Hippocampal formation (tissue), 2 donors: ENCODE results near the gene SLC9A9.
"Not testable (repeated sequence)": the region's sequence is repeated elsewhere in the genome, so short reads cannot be mapped to it uniquely, and the experiment has no call there.

Experiments used
- DNase-seq, 2 donors: peaks; one replicate each; lab custom pipeline; 2025; lab: John Stamatoyannopoulos, UW

Gene SLC9A9

DNA sequence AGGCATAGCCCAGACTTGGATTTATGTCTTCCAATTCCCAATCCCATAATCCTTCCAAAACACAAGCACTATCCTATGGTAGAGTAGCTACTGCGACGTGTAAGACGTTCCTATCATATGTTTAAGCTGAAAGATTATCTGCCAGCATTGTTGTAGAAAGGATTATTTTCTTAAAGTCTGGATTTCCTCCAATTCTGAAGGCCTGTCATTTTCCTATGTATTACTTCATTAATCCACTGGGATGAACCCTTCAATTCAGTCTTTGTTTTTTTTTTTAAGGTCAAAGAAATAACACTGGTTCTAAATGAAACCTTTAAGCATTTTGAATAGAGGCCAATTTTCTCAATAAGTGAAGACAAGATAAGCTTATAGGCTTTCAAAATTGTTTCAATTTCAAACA is 289.0 kb downstream of the SLC9A9 start:
- DNase-seq: no peak

DNA sequence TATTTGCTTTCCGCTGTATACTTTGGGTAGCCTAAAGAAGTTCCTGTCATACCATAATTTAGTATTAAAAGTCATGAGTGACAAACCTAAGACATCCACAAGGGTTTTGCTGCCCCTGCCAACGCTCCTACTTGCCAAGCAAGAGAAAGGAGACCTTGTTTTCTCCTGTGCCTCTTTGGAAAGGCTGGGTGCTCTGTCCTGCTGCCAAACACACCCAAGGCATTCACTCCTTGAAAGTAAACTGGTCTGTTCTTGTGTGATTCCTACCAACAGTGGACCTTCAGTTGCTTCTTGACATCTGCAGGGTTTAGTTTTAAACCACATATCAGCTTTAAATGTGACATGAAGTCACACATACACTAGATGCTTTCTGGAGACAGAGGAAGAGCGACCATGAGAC is 295.4 kb downstream of the SLC9A9 start:
- DNase-seq: no peak

DNA sequence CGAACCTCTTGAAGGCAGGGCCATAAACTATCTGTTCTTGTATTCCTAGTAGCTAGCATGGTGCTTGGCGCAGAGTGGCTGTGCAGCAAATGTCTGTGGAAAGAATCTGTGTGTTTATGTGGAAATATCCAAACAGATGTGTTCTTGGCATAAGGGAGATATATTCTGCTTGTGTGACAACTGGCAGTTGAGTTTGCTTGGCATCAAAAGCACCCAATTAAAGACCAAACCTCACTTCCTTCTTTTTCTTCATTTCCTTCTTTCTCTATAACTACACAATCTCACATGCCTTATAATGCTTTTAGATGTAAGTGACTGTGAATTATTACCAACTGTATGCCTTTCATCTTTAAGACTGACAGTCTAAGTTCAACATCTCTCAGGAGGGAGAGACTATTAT is 296.5 kb downstream of the SLC9A9 start:
- DNase-seq: no peak

DNA sequence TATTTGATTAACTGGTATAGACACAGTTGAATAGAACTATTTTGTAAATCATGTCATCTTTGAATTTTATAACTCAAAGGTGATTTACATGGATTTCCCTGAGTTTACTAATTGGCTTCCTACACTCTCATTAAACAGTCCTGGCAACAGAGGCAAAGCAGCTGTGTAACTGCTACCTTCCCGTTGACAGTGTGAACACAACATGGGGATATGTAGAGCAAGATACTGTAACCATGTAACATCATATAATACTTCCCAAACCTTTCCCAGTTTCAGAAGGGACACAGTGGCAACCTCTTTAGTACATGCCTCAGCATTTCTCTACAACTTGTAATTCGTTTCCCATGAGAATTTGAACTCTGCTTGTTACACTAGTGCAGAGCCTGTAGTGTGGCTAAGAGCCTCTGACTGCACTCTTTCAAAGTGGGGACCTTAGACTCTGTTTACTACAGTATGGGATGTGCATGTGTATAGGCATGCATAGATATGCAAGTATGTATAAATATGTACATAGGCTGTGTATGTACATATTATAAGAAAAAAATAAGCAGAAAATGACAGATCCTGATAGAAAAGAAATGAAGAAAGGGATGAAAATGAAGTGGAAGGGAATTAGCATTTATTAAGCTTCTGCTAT is 299.3 kb downstream of the SLC9A9 start:
- DNase-seq: no peak

DNA sequence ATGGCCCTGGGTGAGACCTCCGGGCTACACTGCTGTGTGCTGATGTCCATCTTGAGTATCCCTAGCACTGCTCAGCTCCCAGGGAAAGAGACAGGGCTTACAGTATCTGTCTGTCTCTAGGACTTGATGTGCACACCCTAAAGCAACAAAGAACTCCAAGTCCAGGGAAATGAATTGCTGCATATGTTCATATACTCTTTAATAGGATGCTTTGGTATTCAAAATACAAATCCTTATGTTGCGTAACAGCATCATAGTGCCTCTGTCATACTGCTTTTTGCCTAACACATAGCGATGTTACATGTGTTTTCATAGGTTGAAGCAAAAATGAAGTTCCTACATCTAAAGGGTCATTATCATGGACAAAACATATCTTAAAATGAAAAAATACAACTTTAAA is 299.9 kb downstream of the SLC9A9 start:
- DNase-seq: no peak

DNA sequence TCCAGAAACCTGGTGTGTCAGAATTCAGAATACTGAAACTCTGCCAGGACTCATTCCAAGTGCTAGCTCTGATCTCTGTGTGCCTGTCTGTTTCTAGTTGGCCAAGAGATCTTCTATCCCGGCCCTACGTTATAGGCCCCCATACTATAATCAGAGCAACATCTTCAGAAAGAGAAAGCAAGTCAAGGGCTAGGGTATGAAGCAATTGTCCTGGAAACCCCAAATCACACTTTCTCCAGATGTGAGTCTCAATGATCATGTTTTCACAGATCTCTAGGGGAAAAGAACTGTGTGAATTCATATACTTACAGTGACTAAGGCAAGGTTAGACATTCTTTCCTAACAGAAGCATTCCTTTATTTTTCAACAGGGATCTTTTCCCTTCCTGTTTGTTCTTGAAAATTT is 309.7 kb downstream of the SLC9A9 start:
- DNase-seq: no peak

DNA sequence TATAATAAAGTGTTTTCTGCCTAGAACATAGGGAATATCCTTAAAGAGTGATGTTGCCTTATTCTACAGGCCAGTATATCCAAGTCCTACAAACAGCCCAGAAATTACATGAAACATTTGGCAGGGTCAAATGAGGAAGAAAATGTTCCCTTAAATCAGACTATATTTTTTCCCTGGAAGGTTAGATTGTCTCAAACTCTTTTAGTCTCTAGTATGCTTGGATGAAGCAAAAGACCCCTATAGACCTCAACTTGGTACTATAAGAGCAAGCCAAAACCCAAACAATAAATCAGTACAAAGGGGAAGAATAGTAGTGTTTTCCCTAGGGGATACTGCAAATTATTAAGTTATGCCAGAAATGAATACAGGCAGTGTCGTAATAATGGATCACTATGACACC is 310.2 kb downstream of the SLC9A9 start:
- DNase-seq: no peak

DNA sequence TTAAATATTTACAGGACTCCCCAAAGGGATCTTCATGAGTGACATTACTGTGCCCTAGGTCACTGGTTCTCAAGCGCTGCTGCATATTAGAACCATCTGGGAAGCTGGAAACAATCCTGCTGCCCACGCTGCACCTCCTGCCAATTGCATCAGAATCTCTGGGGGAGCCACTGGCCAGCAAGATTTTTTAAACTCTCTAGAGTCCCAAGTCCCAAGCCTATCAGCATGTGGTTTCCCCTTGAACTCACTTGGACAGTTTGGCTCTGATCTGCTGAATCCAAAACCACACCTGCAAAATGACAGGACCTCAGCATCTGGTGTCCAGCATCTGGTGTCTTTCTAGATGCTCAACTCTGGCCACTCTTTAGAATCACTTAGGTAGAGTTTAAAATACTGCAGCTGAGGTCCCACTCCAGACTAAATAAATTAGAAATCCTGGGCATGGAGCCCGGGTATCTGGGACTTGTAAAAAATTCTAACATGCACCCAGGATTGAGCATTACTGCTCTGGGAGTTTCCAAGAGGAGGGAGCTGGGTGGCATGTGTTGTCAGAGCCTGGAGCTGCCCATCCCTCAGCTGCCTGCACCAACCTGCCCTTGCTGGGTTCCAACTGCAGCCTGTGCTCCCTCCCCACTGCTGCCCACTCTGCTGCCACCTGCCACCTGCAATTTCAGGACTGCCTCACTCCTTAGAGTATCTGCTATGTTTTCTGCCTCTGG is 311.3 kb downstream of the SLC9A9 start:
- no peak for DNase-seq

DNA sequence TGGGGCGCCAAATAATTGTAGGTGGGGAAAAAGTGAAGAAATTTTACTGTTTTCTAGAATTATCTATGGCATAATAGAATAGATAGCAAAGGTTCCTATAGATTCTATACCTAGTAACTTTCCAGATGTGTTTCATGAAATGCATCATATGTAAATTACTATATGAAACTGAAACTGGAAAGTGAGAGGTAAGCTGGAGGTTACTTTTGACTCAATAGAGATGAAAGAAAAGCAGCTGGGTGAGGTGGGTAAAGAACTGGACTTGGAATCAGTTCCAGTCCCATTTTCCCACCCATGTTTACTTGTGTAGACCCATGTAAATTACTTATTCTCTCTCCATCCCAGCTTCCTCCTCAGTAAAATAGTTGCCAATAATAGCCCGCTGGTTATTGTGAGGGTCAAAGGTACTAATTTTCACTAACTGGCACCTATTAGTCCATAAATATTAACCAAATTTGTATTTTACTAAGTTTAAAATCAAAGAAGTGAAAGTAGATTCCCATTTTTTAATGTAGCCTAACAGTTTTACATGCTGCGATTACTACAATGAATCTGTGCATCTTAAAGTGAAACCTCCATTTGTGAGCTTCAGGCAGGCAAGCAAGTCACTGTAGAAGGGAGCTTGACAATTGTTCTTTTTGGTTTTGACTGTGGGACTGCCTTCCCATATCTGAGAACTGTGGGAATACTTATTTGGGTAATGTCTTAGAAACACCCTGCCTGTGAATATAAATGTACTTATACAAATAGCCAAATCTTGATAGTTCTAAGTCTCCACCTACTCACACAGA is 312.1 kb downstream of the SLC9A9 start:
- DNase-seq: no peak

DNA sequence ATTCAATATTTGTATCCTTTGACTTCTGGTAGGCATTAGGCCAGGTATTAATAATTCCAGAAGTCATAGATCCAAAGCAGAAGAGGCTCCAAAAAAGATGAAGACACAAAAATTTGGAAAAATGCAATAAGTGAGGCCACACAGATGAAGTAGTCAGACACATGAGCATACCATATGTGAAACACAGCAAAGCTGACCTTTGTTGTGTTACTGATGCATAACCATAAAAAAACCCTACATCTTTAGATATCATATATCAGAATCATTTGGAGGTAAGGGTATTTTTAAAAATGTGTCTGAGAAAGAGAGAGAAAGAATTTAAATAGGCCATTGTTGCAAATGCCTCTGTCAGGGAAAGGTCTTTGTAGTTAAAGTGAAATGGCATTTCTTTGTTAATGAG is 314.9 kb downstream of the SLC9A9 start:
- DNase-seq: no peak

DNA sequence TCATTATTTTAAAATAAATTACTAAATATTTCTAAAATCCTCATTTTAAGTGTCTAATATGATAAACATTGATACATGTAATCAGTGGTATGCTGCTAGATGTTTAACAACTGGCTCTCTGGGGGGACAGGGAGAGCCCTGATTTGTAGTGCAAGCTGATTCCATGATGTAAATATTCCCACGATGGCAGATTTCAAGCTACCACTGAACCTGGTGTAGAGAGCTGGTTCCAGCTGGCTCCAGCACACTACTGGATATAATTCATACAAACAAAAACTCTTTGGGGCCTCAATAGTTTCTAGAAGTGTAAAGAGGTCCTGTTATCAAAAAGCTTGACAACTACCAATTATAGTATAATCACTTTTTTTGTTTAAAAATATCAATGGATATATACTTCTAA is 316.2 kb downstream of the SLC9A9 start:
- no peak for DNase-seq

DNA sequence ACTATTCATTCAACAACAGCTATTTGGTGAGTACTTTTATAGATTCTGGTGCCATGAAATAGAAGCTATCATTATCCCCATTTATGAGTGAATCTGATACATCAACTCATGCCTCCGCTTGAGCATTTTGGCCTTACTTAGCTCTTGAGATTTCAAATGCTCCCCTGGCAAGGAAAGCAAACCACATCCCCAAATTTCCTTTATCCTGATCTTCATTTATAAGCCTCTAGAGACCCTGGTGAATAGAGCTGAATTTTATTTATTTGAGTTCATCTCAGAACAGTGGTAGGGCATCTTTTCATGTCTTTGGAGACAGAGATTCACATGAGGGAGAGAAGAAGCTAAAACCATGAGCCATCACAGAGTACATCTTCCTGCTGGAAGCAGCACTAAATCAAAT is 317.2 kb downstream of the SLC9A9 start:
- no peak for DNase-seq

DNA sequence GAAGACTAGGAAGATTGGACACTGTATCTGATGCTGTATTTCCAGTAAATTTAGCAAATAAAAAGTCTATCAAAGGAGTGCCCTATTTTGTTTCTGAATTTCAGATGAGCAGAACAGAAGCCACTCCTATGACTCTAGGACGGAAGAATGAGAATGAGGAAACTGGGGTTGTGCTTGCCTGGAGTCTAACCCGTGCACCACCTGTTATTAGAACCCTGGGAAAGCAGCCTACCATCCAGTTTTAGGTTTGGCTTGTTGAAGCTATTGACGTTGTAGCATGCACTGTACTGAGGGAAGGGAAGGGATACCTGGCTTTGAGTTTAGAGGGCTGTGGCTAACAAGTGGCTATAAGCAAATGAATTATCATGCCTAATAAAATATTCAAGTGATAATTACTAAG is 318.5 kb downstream of the SLC9A9 start:
- no peak for DNase-seq

DNA sequence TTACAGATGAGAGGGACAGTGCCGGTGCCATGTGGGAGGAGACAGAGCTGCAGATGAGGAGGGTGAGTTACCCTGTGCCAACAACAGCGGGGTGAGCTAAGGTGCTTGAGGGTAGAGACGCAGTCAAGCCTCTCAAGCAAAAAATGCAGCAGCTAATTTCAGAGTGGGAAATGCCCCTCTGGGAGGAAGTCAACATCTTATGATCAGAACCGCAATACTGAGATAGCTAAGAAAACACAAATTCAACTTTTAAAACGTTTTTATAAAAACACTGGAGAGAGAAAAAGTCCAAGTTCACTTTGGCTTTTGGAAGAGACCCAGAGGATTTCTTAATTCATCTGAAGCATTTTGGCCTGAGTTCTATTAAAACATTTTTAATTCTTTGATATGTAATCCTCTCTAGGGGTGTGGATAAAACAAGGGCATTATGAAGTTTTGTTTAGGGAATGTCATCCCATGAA is 319.2 kb downstream of the SLC9A9 start:
- no peak for DNase-seq

DNA sequence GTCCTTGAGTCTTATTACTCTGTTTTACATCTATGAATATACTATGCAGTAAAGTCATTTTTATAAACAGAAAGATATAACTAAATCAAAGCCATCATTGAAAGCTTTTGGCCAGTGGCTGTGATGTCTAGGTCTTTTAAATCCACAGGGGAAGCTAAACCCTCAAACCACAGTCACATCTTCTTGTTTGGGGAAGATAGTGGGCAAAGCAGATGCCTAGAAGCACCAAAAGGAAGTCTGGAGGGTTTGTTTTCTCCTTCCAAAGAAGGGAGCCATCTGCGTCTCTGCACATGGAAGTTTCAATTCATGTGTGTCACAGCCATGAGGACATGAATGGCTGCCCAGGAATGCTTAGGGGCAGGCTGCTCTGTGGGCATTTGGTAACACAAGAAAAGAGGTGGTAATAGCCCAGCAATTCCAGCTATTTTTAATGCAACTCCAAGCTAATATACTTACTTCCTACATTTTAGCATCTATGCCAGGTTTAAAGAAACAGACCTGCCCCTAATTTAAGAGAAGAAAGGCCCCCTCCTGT is 322.2 kb downstream of the SLC9A9 start:
- DNase-seq: no peak

DNA sequence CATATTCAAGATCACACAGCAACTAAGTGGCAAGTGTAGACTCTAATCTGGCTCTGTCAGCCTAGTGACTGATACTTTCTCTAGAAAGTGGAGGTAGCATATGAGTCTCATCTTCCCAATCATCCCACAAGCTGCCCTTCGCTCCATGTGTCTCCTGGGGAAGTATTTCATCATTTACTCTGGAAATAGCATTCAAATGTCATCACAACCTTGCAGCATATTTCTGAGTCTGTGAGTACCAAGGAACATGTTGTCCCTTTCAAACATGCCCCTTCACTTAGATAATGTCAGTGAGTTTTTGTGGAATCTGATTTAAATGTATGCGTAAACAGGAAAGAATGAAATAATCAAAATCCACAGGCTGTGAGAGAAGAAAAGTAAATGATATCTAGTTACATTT is 322.9 kb downstream of the SLC9A9 start:
- DNase-seq: no peak

DNA sequence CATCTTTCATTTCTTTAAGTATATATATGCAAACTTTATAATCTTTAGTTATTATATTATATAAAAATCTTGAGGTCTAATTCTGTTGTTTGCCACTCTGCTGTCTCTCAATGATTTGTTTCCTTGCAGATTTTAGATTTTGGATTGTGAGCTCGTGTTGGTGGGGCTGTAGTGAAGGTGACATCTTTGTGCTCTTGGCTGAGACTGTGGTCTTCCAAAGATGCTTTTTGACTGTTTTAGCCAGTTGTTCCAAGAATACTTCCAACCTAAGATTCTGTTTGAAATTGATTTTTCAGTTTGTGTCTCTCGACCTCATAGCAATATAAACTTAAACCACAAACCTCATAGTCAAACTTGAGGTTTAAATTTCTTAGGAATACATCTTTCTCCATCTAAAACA is 326.5 kb downstream of the SLC9A9 start:
- no peak for DNase-seq

DNA sequence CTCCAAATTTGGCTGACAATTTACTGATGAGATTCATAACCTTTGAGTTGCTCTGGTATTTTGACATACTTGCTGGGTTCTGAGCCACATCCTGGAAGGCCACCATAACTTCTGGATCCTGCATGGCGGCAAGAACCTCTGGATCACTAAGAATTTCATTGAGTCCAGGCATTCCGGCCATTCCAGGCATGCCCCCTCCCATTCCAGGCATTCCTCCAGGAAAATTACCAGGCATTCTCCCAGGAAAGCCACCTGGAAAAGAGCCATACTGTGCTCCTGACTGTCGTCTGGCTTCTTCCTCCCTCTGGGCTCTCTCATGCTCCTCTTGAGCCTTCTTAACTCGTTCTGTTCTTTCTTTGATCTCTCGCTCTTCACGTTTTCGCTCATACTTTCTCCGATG is 331.1 kb downstream of the SLC9A9 start:
- not testable (repeated sequence) for DNase-seq

DNA sequence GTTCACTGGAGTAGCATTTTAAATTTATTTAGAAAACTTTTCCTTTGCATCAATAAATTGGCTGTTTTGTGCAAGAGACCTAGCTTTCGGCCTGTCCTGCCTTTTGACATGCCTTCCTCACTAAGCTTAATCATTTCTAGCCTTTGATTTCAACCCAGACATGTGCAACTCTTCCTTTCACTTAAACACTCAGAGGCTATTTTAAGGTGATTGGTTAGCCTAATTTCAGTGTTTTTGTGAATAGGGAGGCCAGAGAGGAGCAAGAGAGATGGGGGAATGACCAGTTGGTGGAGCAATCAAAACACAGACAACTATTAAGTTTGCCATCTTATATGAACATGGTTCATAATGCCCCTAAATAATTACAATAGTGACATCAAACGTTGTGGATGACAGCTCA is 333.4 kb downstream of the SLC9A9 start:
- DNase-seq: no peak

DNA sequence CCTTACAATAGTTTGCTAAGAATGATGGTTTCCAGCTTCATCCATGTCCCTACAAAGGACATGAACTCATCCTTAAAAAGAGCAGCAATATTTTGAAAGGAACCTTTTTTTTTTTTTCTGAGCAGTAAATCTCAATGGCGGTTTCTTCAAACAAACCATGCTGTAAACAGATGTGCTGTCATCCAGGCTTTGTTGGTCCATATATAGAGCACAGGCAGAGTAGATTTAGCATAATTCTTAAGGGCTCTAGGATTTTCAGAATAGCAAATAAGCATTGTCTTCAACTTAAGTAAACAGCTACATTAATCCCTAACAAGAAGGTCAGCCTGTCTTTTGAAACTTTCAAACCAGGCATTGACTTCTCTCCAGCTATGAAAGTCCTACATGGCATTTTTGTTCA is 334.2 kb downstream of the SLC9A9 start:
- no peak for DNase-seq

DNA sequence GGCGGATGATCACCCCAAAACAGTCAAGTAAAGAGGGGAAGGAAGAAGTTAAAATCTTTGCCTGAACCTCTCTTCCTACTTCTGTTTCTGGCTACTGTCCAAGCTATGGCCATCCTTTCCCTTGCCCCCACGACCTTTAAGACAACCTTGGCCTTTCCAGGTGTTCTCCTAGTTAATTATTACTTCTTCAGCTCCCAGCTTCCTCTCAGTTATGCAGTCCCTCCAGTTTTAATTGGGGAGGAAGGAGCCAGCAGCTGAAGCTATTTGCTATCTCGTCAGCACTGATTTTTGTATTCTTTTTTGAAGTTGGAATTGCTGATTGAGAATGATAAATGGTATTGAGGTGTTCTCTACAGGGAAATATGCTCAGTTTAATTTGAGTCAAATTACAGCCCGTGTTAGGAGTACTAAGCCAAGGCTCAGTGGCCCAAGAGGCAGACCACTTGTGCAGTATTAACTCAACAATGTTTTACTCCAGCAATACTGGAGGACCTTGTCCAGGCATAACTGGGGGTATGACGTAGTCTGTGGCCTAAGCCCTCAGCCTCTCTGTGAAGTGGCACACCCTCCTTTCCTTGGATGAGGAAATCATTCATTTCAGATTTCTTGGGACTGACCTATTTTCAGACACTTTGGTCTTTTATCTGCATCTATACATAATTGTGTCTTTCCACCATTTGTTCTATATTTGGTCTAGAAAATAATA is 336.9 kb downstream of the SLC9A9 start:
- no peak for DNase-seq

DNA sequence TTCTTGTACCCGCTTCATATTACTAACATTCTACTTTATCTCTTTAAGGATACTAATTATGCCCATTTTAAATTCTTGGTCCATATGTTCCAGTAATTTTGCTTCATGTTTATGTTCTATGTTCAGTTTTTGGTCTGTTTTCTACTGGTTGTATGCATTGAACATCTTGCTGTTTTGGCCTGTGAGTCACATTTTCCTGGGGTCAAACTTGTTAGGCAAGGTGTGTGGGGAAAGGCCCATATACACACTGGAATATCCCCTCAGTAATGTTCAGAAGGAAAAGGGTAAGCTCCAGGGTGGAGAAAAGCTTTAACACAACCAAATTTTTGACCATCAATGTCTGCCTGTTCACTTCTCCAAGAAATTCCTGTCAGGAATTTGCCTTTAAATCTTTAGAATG is 337.7 kb downstream of the SLC9A9 start:
- DNase-seq: no peak
